Stomach smooth muscle (tissue), 2 donors: ENCODE results near the gene HRG.

Experiments
- H3K27ac ChIP-seq: one replicate; pipeline ENCODE4 v1.7.0; 2013; ENCODE audit warnings: mild to moderate bottlenecking, low read length, inconsistent platforms
- H3K27me3 ChIP-seq, 2 donors: one replicate each; pipeline ENCODE4 v1.7.0; 2013; ENCODE audit warnings: low read length in 2 of 2; ENCODE audit not compliant: insufficient read depth in 2 of 2, control insufficient read depth in 1 of 2
- H3K36me3 ChIP-seq, 2 donors: one replicate each; pipeline ENCODE4 v1.7.0; 2013; ENCODE audit warnings: low read length in 2 of 2; ENCODE audit not compliant: control insufficient read depth in 2 of 2, insufficient read depth in 2 of 2
- H3K4me1 ChIP-seq: one replicate; pipeline ENCODE4 v1.7.0; 2013; ENCODE audit warnings: low read length; ENCODE audit not compliant: control insufficient read depth, insufficient read depth
- H3K4me3 ChIP-seq, 2 donors: one replicate each; pipeline ENCODE4 v1.7.0; 2013; ENCODE audit warnings: low read length in 2 of 2
- H3K9ac ChIP-seq, 2 donors: one replicate each; pipeline ENCODE4 v1.7.0; 2013; ENCODE audit warnings: low read length in 2 of 2, mild to moderate bottlenecking in 1 of 2
- H3K9me3 ChIP-seq, 2 donors: one replicate each; pipeline ENCODE4 v1.7.0; 2013; ENCODE audit warnings: low read length in 2 of 2; ENCODE audit not compliant: control insufficient read depth in 2 of 2
- donor health status: healthy.
- donor health status: Pancreatic carcinoma.

Gene HRG, protein sequence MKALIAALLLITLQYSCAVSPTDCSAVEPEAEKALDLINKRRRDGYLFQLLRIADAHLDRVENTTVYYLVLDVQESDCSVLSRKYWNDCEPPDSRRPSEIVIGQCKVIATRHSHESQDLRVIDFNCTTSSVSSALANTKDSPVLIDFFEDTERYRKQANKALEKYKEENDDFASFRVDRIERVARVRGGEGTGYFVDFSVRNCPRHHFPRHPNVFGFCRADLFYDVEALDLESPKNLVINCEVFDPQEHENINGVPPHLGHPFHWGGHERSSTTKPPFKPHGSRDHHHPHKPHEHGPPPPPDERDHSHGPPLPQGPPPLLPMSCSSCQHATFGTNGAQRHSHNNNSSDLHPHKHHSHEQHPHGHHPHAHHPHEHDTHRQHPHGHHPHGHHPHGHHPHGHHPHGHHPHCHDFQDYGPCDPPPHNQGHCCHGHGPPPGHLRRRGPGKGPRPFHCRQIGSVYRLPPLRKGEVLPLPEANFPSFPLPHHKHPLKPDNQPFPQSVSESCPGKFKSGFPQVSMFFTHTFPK

DNA sequence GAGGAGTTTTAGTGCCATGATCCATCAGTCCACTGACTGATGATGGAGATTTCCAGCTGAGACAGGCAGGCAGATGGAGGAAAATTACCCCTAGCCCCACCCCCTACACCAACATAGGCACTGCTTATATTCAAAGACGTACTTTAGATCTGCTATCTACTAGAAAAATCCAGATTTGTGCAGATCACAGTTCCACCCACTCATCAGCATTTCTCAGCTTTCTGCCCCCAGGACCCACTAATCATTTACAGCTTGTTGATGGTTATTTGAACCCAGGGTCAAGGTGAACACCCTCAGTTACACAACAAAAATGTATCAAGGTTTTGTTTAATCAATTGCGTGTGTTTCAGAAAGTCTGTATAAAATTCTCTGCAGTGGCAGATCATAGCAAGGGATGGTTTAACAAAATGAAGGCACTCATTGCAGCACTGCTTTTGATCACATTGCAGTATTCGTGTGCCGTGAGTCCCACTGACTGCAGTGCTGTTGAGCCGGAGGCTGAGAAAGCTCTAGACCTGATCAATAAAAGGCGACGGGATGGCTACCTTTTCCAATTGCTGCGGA, at the start of gene HRG:
HRG (plus strand) TSS at position 390 of the 564 bp plus-strand sequence; CDS start at position 408, 18 bp downstream.
- Histone ChIP-seq H3K36me3 (no peaks in the 10 kb centered on the region), H3K27ac (no peak within 1 kb of the TSS), H3K4me3 (no peak within 1 kb of the TSS), H3K4me1 (no peaks in the 10 kb centered on the region), H3K9ac (no peak within 1 kb of the TSS), H3K9me3 (no peaks in the 10 kb centered on the region), H3K27me3 (peaks cover 0 to 7% of the 10 kb centered on the region in 2 donors)

DNA sequence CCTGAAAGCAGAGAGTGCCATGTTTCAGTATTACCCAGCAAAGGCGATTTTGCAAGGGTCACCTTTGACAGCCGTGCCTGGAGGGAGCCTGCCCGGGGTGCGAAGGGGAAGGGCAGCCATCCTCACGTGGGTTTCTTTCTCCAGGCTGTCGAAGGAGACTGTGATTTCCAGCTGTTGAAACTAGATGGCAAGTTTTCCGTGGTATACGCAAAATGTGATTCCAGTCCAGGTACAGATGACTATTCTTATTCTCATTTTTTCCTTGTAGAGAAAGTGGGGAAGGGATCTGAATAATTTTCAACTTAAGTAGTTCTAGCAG, 49.6 kb upstream of the HRG start:
- Histone ChIP-seq H3K4me3 (no peak overlapping the region), H3K9ac (no peak overlapping the region), H3K9me3 (no peaks in the 10 kb centered on the region), H3K36me3 (no peaks in the 10 kb centered on the region), H3K27me3 (peaks cover 15 to 24% of the 10 kb centered on the region in 2 donors), H3K4me1 (peaks cover 7% of the 10 kb centered on the region), H3K27ac (no peak overlapping the region)

DNA sequence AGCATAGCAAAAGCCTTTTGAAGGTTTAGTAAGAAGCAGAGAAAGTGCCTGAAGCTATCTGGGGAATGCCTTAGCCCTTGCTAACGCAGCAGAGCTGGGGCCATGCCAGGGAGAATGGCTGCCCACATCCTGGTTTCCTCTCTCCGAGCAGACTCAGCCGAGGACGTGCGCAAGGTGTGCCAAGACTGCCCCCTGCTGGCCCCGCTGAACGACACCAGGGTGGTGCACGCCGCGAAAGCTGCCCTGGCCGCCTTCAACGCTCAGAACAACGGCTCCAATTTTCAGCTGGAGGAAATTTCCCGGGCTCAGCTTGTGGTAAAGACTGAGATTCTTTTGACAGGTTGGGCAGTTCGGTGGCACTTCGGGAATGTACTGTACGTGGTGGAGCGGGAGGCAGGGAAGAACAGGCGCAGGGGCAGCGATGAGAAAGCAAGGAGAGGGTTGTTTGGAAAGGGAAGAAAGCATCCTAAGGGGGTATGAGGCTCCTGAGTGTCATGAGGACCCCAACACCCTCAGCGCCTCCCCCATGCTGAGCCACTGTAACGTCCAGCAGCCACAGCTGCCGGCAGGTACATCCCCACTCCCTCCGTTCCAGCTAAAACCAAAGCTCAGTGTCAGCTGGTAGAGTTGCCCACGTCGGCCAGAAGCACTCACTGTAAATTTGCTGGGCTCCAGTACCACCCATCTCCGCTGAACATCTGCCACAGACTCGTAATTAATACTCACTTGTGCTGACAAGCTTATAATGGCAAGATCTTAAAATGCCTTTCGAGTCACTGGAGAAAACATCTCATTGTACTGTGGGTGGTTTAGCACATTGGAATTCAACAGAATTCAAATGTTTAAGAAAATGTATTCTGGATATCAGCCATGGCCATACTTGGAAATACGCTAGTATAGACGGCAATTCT, 48.5 kb upstream of the HRG start:
- H3K27ac ChIP-seq: no peak overlapping the region
- no peaks in the 10 kb centered on the region for H3K36me3 ChIP-seq
- H3K9me3 ChIP-seq: no peaks in the 10 kb centered on the region
- no peak overlapping the region for H3K9ac ChIP-seq
- H3K4me1 ChIP-seq: peaks cover 7% of the 10 kb centered on the region
- peaks cover 15 to 26% of the 10 kb centered on the region in 2 donors for H3K27me3 ChIP-seq
- H3K4me3 ChIP-seq: peak overlapping the region in 1 of 2 donors; percentile 47

DNA sequence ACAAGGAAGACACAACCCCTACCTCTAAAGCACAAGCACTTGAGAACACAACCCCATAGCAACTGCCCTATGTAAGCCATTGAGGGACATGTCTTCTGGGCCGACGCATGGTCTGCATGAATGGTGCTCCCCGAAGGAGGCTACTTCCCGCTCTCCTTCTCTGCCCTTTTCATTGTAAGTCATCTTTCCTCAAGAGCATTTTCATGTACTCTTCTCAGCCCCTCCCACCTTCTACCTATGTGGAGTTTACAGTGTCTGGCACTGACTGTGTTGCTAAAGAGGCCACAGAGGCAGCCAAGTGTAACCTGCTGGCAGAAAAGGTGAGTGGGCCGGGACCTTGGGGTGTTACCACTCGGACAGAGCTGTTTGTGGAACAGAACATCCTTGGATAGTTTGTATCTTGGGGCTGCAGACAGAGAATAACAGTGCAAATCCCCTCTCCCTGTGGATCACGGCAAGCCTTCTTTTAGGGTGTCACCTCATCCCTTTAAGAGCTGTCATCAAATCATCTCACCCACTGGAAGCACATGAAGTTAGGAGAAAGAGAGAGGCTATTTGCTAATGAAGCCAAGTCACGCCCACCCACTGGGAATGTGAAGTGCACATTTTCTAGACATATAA, 47.4 kb upstream of the HRG start:
- Histone ChIP-seq H3K27me3 (peaks cover 11 to 23% of the 10 kb centered on the region in 2 donors), H3K36me3 (no peaks in the 10 kb centered on the region), H3K9me3 (no peaks in the 10 kb centered on the region), H3K9ac (no peak overlapping the region), H3K4me3 (no peak overlapping the region), H3K4me1 (peaks cover 7% of the 10 kb centered on the region), H3K27ac (no peak overlapping the region)

DNA sequence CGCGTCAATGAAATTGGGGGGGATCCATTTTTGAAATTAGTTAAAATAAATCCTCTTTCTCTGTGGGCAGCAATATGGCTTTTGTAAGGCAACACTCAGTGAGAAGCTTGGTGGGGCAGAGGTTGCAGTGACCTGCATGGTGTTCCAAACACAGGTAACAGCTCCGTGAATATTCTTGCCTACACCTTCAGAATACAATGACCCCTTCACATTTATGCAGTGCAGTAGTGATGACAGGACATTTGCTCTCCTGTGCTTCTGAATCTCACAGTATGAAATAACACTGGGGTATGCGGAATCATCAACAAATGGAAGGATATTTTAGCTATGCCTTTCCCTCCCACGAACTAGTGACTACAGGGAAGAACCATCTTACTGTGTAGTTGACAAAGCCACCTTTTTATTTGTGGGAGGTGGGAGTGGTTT, 46.0 kb upstream of the HRG start:
- no peak overlapping the region for H3K9ac ChIP-seq

DNA sequence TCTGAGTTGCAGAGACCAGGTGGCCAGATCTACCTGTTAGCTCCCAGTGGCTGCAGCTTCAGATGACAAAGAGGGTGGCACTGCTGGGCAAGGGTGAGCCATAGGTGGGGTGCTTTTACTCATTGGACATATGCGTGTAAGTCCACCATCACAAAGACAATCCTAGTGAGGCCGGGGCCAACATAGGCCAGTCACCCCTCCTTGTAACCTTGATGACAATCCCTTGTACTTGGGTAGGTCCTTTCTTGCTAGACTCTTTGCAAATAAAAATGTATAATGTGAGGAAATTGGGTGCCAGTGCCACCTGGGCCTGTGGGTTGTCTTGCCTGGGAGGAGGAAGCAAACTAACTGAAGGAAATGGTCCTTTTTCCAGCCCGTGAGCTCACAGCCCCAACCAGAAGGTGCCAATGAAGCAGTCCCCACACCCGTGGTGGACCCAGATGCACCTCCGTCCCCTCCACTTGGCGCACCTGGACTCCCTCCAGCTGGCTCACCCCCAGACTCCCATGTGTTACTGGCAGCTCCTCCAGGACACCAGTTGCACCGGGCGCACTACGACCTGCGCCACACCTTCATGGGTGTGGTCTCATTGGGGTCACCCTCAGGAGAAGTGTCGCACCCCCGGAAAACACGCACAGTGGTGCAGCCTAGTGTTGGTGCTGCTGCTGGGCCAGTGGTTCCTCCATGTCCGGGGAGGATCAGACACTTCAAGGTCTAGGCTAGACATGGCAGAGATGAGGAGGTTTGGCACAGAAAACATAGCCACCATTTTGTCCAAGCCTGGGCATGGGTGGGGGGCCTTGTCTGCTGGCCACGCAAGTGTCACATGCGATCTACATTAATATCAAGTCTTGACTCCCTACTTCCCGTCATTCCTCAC, 45.4 kb upstream of the HRG start:
- Histone ChIP-seq H3K4me3 (no peak overlapping the region), H3K36me3 (no peaks in the 10 kb centered on the region), H3K4me1 (peaks cover 7% of the 10 kb centered on the region), H3K27ac (no peak overlapping the region), H3K9ac (no peak overlapping the region), H3K9me3 (no peaks in the 10 kb centered on the region), H3K27me3 (peaks cover 7 to 18% of the 10 kb centered on the region in 2 donors)

More for the DNA sequence above, 46.0 kb upstream of the HRG start:
- Histone ChIP-seq H3K4me1 (peaks cover 7% of the 10 kb centered on the region), H3K27me3 (peaks cover 8 to 19% of the 10 kb centered on the region in 2 donors), H3K9me3 (no peaks in the 10 kb centered on the region), H3K4me3 (no peak overlapping the region), H3K36me3 (no peaks in the 10 kb centered on the region), H3K27ac (no peak overlapping the region)

DNA sequence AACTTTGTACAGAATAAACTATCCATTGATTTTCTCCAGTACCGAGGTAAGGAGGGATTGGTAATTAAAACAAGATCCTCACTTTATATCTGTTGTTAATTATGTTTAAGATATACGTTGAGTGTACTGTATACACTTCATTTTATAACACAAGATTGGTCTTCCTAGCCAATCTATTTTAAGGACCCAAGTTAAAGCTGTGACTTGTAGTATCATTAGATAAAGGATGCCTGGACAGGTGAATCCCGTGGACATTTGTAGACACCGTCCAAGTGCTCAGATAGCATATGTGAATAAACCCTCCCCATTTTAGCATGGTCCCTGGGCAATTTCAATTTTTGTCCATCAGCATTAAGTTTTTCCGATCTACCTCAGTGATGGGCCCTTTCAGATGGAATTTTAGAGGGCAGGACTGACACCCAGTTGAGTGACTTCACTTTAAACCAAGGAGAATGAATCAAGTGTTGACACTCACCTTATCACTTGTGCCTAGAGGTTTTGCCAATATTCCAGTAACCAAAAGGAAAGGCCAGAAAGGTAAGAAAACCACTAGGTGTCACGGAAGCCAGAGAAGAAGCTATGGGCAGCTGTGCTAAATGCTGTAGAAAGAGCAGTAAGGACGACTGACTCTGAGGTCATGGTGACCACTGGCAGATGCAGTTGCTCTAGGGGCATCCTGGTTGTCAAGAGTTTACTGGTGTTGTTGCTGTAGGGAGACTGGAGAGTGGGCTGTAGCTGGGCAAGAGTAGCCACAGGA, 43.7 kb upstream of the HRG start:
- Histone ChIP-seq H3K36me3 (no peaks in the 10 kb centered on the region), H3K9ac (no peak overlapping the region), H3K4me1 (peaks cover 6% of the 10 kb centered on the region), H3K27ac (no peak overlapping the region), H3K27me3 (peaks cover 7 to 17% of the 10 kb centered on the region in 2 donors), H3K4me3 (no peak overlapping the region), H3K9me3 (no peaks in the 10 kb centered on the region)

DNA sequence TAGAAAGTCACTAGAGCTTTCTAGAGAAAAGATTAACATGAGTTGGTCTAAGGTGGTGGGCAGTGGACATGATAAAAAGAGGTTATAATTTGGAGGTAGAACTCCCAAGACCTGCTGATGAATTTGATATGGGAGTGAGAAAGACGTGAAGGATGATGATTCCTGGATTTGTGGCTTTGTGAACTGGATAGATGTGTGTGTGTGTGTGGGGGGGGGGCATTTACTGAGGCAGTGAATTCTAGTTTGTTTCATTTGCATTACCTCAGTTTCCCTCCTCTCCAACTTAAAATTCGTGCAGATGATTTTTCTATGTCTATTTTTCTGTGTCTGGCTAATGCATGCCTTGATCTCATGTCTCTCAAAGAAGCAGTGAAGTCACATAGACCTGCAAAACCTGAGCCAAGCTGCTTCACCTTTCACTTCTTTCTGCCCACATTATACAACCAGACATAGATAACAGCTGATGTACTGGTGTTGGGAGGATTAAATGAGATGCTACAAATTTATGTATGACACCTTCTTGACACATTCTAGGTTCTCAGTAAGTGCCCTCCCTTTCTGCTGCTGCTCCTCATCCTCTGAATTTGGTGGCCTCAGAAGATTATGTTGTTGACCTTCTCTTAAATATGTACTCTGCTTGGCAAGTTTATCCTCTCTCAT, 43.0 kb upstream of the HRG start:
- Histone ChIP-seq H3K4me1 (no peaks in the 10 kb centered on the region), H3K27ac (no peak overlapping the region), H3K9ac (no peak overlapping the region), H3K36me3 (no peaks in the 10 kb centered on the region), H3K4me3 (no peak overlapping the region), H3K9me3 (no peaks in the 10 kb centered on the region), H3K27me3 (peaks cover 2 to 11% of the 10 kb centered on the region in 2 donors)

DNA sequence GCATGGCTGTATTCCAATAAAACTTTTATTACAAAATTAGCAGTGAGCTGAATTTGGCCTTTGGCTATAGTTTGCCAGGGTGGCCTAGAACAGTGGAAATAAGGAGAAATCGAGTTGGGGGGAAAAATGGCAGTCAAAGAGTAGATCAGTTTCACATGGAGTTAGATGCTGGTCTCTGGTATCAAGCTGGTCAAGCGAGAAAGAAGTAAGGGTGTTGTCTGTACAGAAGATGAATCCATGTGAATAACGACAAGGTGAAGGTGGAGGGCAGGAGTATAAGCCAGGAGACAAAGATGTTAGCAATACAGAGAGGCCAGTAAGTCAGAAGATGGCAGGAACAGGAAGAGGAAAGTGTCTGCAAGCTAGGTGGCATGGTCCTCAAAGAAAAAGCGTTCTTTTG, 41.2 kb upstream of the HRG start:
- no peaks in the 10 kb centered on the region for H3K9me3 ChIP-seq
- peaks cover 2 to 7% of the 10 kb centered on the region in 2 donors for H3K27me3 ChIP-seq
- no peak overlapping the region for H3K4me3 ChIP-seq
- H3K36me3 ChIP-seq: no peaks in the 10 kb centered on the region
- no peak overlapping the region for H3K27ac ChIP-seq
- H3K4me1 ChIP-seq: no peaks in the 10 kb centered on the region
- no peak overlapping the region for H3K9ac ChIP-seq
